K562 (cell line): Measurements from ENCODE around the gene PALM3. TPM values are rescaled to one million over a fixed set of nuclear protein-coding genes. Genes with fewer than 3 reads are reported as not detected.

Experiments used
- ERF ChIP-seq: fragments of 450-650 bp; formaldehyde crosslinking; IDR thresholded peaks from 2 replicates; pipeline ENCODE4 v1.4.0; 2020; ENCODE audit warnings: mild to moderate bottlenecking, mixed read lengths
- HNRNPH1 ChIP-seq: fragments of 200-400 bp; formaldehyde crosslinking; optimal IDR thresholded peaks from 2 replicates; pipeline ENCODE3; 2017; ENCODE audit warnings: low read depth, mild to moderate bottlenecking, low read length, moderate library complexity
- KHSRP ChIP-seq: fragments of 450-650 bp; IDR thresholded peaks from 2 replicates; pipeline ENCODE4 v1.6.1; 2017
- KLF6 ChIP-seq: fragments of 250-450 bp; sonication (Bioruptor Pico); IDR thresholded peaks from 2 replicates; pipeline ENCODE4 v1.4.0; 2020; ENCODE audit warnings: mild to moderate bottlenecking, moderate library complexity, borderline replicate concordance
- MED1 ChIP-seq: sonication (generic); formaldehyde crosslinking; IDR thresholded peaks from 2 replicates; pipeline ENCODE4 v1.8.1; 2023; ENCODE audit warnings: missing genetic modification reagents, borderline replicate concordance
- NFYB ChIP-seq: IDR thresholded peaks from 2 replicates; pipeline ENCODE4 v1.6.1; 2011; ENCODE audit warnings: mild to moderate bottlenecking, moderate library complexity; ENCODE audit not compliant: insufficient read length; ENCODE audit errors: extremely low read depth
- RAD51 ChIP-seq: fragments of 450-650 bp; IDR thresholded peaks from 2 replicates; pipeline ENCODE4 v1.7.1; 2016; ENCODE audit warnings: low read depth, mild to moderate bottlenecking, borderline replicate concordance
- TCF7L2 ChIP-seq: fragments of 150-350 bp; IDR thresholded peaks from 2 replicates; pipeline ENCODE4 v1.6.1; 2016; ENCODE audit warnings: low read depth, mild to moderate bottlenecking, low read length, moderate library complexity
- TGIF2 ChIP-seq: sonication (generic); formaldehyde crosslinking; IDR thresholded peaks from 2 replicates; pipeline ENCODE4 v1.8.1; 2022; ENCODE audit warnings: mild to moderate bottlenecking, missing genetic modification reagents, moderate library complexity
- ZFP36 ChIP-seq: fragments of 150-350 bp; IDR thresholded peaks from 2 replicates; pipeline ENCODE4 v1.6.1; 2018; ENCODE audit warnings: low read length, low read depth; ENCODE audit not compliant: partially characterized antibody
- ZNF143 ChIP-seq: sonication (generic); formaldehyde crosslinking; IDR thresholded peaks from 2 replicates; pipeline ENCODE4 v1.9.0; 2022; ENCODE audit warnings: mild to moderate bottlenecking, missing genetic modification reagents
- ZNF57 ChIP-seq: fragments of 450-650 bp; formaldehyde crosslinking; IDR thresholded peaks from 2 replicates; pipeline ENCODE4 v1.4.0; 2020; ENCODE audit warnings: mild to moderate bottlenecking, moderate library complexity
- polyA plus RNA-seq, 8 experiments: library from polyadenylated mRNA; depleted of rRNA in 4 of 8; stranded (reverse) in 5 of 8; unstranded in 3 of 8; fragments of >200 nt; fragmentation: Nextera tagmentation in 2 of 8; fragmentation: Illumina TruSeq in 1 of 8; extraction: Ambion mirVana in 2 of 8; extraction: Trizol in 1 of 8; gene quantifications; 2 replicates each; pipeline versions ENCODE4 v1.2.1 to v1.2.3, GENCODE V29; 2011 to 2014; ENCODE audit warnings: inconsistent platforms in 1 of 8, missing spikeins in 1 of 8
- total RNA-seq, 7 experiments: library from RNA; depleted of rRNA in 6 of 7; stranded (reverse); fragments of >200 nt in 6 of 7; fragmentation: Illumina TruSeq in 2 of 7; extraction: Trizol in 2 of 7; gene quantifications; 2 replicates each; pipeline versions ENCODE4 v1.2.1 to v1.2.3, GENCODE V29; 2011 to 2021; ENCODE audit warnings: low replicate concordance in 1 of 7
- TF ChIP-seq, protein P1 (sequence below): sonication (generic); formaldehyde crosslinking; IDR thresholded peaks from 2 replicates; pipeline ENCODE4 v1.8.0; 2022; ENCODE audit warnings: mild to moderate bottlenecking, missing genetic modification reagents
- TF ChIP-seq, protein P2 (sequence below): fragments of 450-650 bp; IDR thresholded peaks from 2 replicates; pipeline ENCODE4 v1.6.1; 2017; ENCODE audit warnings: mild to moderate bottlenecking, moderate library complexity
- TF ChIP-seq, protein P3 (sequence below): fragments of 250-450 bp; sonication (Bioruptor Pico); IDR thresholded peaks from 2 replicates; pipeline ENCODE4 v1.9.0; 2021; ENCODE audit warnings: mild to moderate bottlenecking, inconsistent platforms
- TF ChIP-seq, protein P4 (sequence below): fragments of 250-450 bp; sonication (Bioruptor Pico); IDR thresholded peaks from 2 replicates; pipeline ENCODE4 v1.5.0; 2022; ENCODE audit warnings: mild to moderate bottlenecking
- TF ChIP-seq, protein P5 (sequence below): fragments of 250-450 bp; sonication (Bioruptor Pico); IDR thresholded peaks from 2 replicates; pipeline ENCODE4 v1.8.0; 2021; ENCODE audit warnings: mild to moderate bottlenecking, moderate library complexity

PALM3 gene
- total and polyA plus RNA-seq, 9 of the 15 experiments (the other 6 are each of a cell fraction or from before 2014, with no cell fraction given) = 0.07 to 9.3 (median 3.3) TPM

DNA sequence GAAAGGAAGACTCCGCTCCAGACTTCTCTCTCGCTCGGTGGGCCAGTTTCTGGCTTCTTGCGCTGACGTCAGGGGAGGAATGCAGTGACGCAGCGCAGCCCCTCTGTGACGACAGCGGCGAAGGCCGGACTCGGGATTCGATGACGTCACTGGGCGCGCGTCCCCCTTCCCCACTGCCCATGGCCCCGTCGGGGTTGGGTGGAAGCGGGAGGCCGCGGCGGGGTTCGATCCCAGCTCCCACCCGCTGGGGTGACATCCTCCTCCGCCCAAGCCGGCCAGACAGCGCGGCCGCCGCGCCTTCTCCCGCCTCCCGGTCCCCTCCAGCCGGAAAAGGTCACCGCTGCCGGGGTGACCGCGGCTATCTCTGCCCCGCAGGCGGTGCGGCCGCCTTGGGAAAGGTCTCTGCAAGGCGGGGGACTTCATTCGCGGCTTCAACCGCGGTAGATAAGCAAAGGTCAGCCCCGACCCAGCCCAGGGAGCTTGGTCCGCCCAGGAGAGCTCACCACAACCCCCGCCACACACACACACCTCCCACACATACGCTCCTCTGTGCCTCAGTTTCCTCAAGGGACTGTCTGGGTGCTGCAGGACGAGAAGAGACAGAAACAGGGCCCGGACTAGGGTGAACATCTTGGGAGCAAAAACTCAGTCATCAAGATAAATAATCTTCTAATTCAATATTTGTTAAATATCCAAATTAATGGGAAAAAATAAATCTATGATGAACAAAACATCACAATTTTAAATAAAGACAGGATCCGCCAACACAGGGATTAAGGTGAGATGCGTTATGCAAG lies 54.9 kb downstream of the PALM3 start (continued):
- TF ChIP-seq ERF (CRISPR knock-in tag) (peak; percentile 51; the same call in 1 of the 2 replicates), TGIF2 (CRISPR knock-in tag) (no peak), KLF6 (CRISPR knock-in tag) (peak; percentile 40; the same call in 1 of the 2 replicates), ZFP36 (peak; percentile 77), ZNF143 (peak; percentile 72), TCF7L2 (no peak), KHSRP (peak; percentile 99), RAD51 (peak; percentile 46; the same call in 1 of the 2 replicates), ZNF57 (CRISPR knock-in tag) (no peak), NFYB (no peak), MED1 (no peak), HNRNPH1 (no peak)
- TF ChIP-seq, protein P1, sequence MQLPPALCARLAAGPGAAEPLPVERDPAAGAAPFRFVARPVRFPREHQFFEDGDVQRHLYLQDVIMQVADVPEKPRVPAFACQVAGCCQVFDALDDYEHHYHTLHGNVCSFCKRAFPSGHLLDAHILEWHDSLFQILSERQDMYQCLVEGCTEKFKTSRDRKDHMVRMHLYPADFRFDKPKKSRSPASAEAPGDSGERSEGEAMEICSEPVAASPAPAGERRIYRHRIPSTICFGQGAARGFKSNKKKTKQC = peak; percentile 64; the same call in 1 of the 2 replicates
- TF ChIP-seq, protein P2, sequence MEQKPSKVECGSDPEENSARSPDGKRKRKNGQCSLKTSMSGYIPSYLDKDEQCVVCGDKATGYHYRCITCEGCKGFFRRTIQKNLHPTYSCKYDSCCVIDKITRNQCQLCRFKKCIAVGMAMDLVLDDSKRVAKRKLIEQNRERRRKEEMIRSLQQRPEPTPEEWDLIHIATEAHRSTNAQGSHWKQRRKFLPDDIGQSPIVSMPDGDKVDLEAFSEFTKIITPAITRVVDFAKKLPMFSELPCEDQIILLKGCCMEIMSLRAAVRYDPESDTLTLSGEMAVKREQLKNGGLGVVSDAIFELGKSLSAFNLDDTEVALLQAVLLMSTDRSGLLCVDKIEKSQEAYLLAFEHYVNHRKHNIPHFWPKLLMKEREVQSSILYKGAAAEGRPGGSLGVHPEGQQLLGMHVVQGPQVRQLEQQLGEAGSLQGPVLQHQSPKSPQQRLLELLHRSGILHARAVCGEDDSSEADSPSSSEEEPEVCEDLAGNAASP = no peak
- TF ChIP-seq, protein P3, sequence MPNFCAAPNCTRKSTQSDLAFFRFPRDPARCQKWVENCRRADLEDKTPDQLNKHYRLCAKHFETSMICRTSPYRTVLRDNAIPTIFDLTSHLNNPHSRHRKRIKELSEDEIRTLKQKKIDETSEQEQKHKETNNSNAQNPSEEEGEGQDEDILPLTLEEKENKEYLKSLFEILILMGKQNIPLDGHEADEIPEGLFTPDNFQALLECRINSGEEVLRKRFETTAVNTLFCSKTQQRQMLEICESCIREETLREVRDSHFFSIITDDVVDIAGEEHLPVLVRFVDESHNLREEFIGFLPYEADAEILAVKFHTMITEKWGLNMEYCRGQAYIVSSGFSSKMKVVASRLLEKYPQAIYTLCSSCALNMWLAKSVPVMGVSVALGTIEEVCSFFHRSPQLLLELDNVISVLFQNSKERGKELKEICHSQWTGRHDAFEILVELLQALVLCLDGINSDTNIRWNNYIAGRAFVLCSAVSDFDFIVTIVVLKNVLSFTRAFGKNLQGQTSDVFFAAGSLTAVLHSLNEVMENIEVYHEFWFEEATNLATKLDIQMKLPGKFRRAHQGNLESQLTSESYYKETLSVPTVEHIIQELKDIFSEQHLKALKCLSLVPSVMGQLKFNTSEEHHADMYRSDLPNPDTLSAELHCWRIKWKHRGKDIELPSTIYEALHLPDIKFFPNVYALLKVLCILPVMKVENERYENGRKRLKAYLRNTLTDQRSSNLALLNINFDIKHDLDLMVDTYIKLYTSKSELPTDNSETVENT (CRISPR knock-in tag) = no peak; the same call in 1 of the 2 replicates
- TF ChIP-seq, protein P4, sequence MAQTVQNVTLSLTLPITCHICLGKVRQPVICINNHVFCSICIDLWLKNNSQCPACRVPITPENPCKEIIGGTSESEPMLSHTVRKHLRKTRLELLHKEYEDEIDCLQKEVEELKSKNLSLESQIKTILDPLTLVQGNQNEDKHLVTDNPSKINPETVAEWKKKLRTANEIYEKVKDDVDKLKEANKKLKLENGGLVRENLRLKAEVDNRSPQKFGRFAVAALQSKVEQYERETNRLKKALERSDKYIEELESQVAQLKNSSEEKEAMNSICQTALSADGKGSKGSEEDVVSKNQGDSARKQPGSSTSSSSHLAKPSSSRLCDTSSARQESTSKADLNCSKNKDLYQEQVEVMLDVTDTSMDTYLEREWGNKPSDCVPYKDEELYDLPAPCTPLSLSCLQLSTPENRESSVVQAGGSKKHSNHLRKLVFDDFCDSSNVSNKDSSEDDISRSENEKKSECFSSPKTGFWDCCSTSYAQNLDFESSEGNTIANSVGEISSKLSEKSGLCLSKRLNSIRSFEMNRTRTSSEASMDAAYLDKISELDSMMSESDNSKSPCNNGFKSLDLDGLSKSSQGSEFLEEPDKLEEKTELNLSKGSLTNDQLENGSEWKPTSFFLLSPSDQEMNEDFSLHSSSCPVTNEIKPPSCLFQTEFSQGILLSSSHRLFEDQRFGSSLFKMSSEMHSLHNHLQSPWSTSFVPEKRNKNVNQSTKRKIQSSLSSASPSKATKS (CRISPR knock-in tag) = no peak
- TF ChIP-seq, protein P5, sequence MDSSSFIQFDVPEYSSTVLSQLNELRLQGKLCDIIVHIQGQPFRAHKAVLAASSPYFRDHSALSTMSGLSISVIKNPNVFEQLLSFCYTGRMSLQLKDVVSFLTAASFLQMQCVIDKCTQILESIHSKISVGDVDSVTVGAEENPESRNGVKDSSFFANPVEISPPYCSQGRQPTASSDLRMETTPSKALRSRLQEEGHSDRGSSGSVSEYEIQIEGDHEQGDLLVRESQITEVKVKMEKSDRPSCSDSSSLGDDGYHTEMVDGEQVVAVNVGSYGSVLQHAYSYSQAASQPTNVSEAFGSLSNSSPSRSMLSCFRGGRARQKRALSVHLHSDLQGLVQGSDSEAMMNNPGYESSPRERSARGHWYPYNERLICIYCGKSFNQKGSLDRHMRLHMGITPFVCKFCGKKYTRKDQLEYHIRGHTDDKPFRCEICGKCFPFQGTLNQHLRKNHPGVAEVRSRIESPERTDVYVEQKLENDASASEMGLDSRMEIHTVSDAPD (CRISPR knock-in tag) = no peak
